GM12878 (cell line): ENCODE results near the gene MSI2. TPM values are rescaled to one million over a fixed set of nuclear protein-coding genes. Genes with fewer than 3 reads are reported as not detected.
A peak's percentile ranks its signal among the peaks of the same experiment; 100 is the strongest.

Experiments used
- ATF7 ChIP-seq: fragments of 450-650 bp; IDR thresholded peaks from 2 replicates; pipeline ENCODE4 v1.6.1; 2016; ENCODE audit warnings: low read depth, mild to moderate bottlenecking
- CREM ChIP-seq: IDR thresholded peaks from 2 replicates; pipeline ENCODE4 v1.6.1; 2014; ENCODE audit warnings: antibody characterized with exemption, low read depth
- E2F4 ChIP-seq: IDR thresholded peaks from 2 replicates; pipeline ENCODE4 v1.6.1; 2012; ENCODE audit warnings: low read depth, low read length, improper control_type of control experiment
- EP300 ChIP-seq, 2 experiments: fragments of 150-350 bp in 1 of 2; IDR thresholded peaks; 2 replicates each; pipeline ENCODE4 v1.6.1; 2011 to 2012; ENCODE audit warnings: low read depth in 2 of 2, low read length in 2 of 2, borderline replicate concordance in 1 of 2, improper control_type of control experiment in 1 of 2, inconsistent platforms in 1 of 2; ENCODE audit not compliant: control insufficient read depth in 1 of 2
- FOXM1 ChIP-seq: IDR thresholded peaks from 2 replicates; pipeline ENCODE4 v1.6.1; 2012; ENCODE audit warnings: low read depth, mild to moderate bottlenecking, inconsistent platforms, low read length, moderate library complexity
- IKZF1 ChIP-seq: fragments of 450-650 bp; conservative IDR thresholded peaks from 2 replicates; pipeline ENCODE4 v1.6.1; 2017; ENCODE audit warnings: antibody characterized with exemption, mild to moderate bottlenecking
- IRF4 ChIP-seq: IDR thresholded peaks from 2 replicates; pipeline ENCODE4 v1.6.1; 2011; ENCODE audit warnings: low read depth, low read length
- KAT2A ChIP-seq: conservative IDR thresholded peaks from 2 replicates; pipeline ENCODE4 v1.6.1; 2011; ENCODE audit warnings: low read depth, low read length; ENCODE audit not compliant: control insufficient read depth
- MLLT1 ChIP-seq: fragments of 450-650 bp; IDR thresholded peaks from 2 replicates; pipeline ENCODE4 v1.6.1; 2016; ENCODE audit warnings: mild to moderate bottlenecking
- MYB ChIP-seq: fragments of 150-350 bp; IDR thresholded peaks from 2 replicates; pipeline ENCODE4 v1.6.1; 2014; ENCODE audit warnings: mild to moderate bottlenecking, low read depth, low read length, borderline replicate concordance
- MYC ChIP-seq: IDR thresholded peaks from 2 replicates; pipeline ENCODE4 v1.6.1; 2011; ENCODE audit warnings: mild to moderate bottlenecking, low read length, moderate library complexity, inconsistent platforms; ENCODE audit not compliant: insufficient read depth, insufficient replicate concordance, insufficient read length, severe bottlenecking
- PRDM15 ChIP-seq: fragments of 450-650 bp; formaldehyde crosslinking; IDR thresholded peaks from 2 replicates; pipeline ENCODE4 v1.4.0; 2020; ENCODE audit warnings: mild to moderate bottlenecking, moderate library complexity
- RFX5 ChIP-seq: IDR thresholded peaks from 2 replicates; pipeline ENCODE4 v1.6.1; 2011; ENCODE audit warnings: low read depth, low read length, improper control_type of control experiment
- WRNIP1 ChIP-seq: IDR thresholded peaks from 2 replicates; pipeline ENCODE4 v1.6.1; 2011; ENCODE audit warnings: low read depth, low read length, improper control_type of control experiment, borderline replicate concordance
- ZNF274 ChIP-seq: IDR thresholded peaks from one replicate; pipeline ENCODE4 v1.8.0; 2011; ENCODE audit not compliant: insufficient read length, insufficient read depth
- polyA plus RNA-seq, 11 experiments: library from polyadenylated mRNA; depleted of rRNA in 4 of 11; unstranded in 6 of 11; stranded (reverse) in 5 of 11; fragments of >200 nt; fragmentation: Nextera tagmentation in 4 of 11; fragmentation: Illumina TruSeq in 1 of 11; extraction: Ambion mirVana in 4 of 11; extraction: Trizol in 1 of 11; gene quantifications; 1 replicate in 1 of 11; 2 replicates in 10 of 11; pipeline versions ENCODE4 v1.2.1 to v1.2.3, GENCODE V29; 2011 to 2016; ENCODE audit warnings: inconsistent platforms in 2 of 11, missing spikeins in 2 of 11, low read depth in 1 of 11
- total RNA-seq, 4 experiments: library from RNA; depleted of rRNA in 3 of 4; stranded (reverse); fragments of >200 nt in 3 of 4; fragmentation: Illumina TruSeq in 1 of 4; extraction: Trizol in 1 of 4; gene quantifications; 2 replicates each; pipeline versions ENCODE4 v1.2.1 to v1.2.3, GENCODE V29; 2013 to 2021
- TF ChIP-seq, protein P1 (sequence below): IDR thresholded peaks from 2 replicates; pipeline ENCODE4 v1.6.1; 2012; ENCODE audit warnings: mild to moderate bottlenecking, low read depth, low read length
- TF ChIP-seq, protein P2 (sequence below): IDR thresholded peaks from 2 replicates; pipeline ENCODE4 v1.6.1; 2011; ENCODE audit warnings: low read depth, mild to moderate bottlenecking, low read length, moderate library complexity, borderline replicate concordance; ENCODE audit errors: extremely low read depth

The MSI2 gene
- total and polyA plus RNA-seq, 10 of the 15 experiments (the other 5 are each of a cell fraction or from before 2014, with no cell fraction given) = 6.1 to 76.1 (median 42.0) TPM

- TF ChIP-seq, protein P1, sequence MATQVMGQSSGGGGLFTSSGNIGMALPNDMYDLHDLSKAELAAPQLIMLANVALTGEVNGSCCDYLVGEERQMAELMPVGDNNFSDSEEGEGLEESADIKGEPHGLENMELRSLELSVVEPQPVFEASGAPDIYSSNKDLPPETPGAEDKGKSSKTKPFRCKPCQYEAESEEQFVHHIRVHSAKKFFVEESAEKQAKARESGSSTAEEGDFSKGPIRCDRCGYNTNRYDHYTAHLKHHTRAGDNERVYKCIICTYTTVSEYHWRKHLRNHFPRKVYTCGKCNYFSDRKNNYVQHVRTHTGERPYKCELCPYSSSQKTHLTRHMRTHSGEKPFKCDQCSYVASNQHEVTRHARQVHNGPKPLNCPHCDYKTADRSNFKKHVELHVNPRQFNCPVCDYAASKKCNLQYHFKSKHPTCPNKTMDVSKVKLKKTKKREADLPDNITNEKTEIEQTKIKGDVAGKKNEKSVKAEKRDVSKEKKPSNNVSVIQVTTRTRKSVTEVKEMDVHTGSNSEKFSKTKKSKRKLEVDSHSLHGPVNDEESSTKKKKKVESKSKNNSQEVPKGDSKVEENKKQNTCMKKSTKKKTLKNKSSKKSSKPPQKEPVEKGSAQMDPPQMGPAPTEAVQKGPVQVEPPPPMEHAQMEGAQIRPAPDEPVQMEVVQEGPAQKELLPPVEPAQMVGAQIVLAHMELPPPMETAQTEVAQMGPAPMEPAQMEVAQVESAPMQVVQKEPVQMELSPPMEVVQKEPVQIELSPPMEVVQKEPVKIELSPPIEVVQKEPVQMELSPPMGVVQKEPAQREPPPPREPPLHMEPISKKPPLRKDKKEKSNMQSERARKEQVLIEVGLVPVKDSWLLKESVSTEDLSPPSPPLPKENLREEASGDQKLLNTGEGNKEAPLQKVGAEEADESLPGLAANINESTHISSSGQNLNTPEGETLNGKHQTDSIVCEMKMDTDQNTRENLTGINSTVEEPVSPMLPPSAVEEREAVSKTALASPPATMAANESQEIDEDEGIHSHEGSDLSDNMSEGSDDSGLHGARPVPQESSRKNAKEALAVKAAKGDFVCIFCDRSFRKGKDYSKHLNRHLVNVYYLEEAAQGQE = no peak
- TF ChIP-seq CREM (peak; percentile 61), WRNIP1 (no peak; the same call in 1 of the 2 replicates), IKZF1 (peak; percentile 44), MYC (no peak), IRF4 (peak; percentile 61; the same call in 1 of the 2 replicates), PRDM15 (CRISPR knock-in tag) (no peak), MYB (no peak), E2F4 (no peak), RFX5 (0 out of 2 replicates have a peak, but pooled peaks have one; percentile 38), FOXM1 (no peak), EP300 (IDR thresholded peaks at IDR 0.05; ENCODE audit: borderline replicate concordance in 1 of 2, control insufficient read depth in 1 of 2, low read depth in 2 of 2, low read length in 2 of 2) (peak in 1 of 2 experiments; percentile 64; a peak in 2 of 4 replicates), ZNF274 (no peak), KAT2A (no peak), ATF7 (peak; percentile 96), MLLT1 (0 out of 2 replicates have a peak, but pooled peaks have one; percentile 53)
- TF ChIP-seq, protein P2, sequence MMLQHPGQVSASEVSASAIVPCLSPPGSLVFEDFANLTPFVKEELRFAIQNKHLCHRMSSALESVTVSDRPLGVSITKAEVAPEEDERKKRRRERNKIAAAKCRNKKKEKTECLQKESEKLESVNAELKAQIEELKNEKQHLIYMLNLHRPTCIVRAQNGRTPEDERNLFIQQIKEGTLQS = no peak
These were observed 112.5 kb downstream of the MSI2 start (continued) for GRCh38 chr17:57368637-57369336.
